Mammary epithelial cell (primary cell): ENCODE measurements around the gene C9orf153.
A peak's percentile ranks its signal among the peaks of the same experiment; 100 is the strongest.

Experiments used
- EZH2 ChIP-seq: IDR thresholded peaks from 2 replicates; pipeline ENCODE4 v1.6.1; 2012; ENCODE audit warnings: low read length, inconsistent platforms, borderline replicate concordance
- TF ChIP-seq, protein P1 (sequence below), 2 donors: IDR thresholded peaks in 1 of 2; conservative IDR thresholded peaks in 1 of 2; 2 replicates each; pipeline ENCODE4 v1.5.1; 2011 to 2012; ENCODE audit warnings: inconsistent platforms in 2 of 2, low read length in 2 of 2, mild to moderate bottlenecking in 2 of 2, control low read depth in 1 of 2, low read depth in 1 of 2; ENCODE audit not compliant: insufficient read depth in 1 of 2; ENCODE audit errors: extremely low read depth in 1 of 2

DNA sequence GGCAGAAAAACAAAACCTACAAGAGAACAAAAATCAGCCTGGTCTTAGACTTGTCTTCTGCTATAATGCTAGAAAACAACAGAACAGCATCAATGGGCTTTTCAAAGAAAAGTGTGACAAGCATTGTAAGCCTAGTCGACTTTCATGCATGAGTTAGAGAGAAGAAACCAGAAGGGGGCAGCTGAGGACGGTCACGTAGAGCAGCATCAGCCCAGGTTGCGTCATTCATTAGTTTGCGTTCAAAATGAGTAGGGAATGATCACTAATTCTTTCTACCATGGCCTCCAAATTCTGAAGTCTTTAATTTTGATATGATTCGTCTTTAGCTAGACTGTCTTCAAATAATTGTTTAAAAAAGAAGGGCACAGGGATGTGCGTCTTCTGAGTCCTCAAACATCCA is 27.6 kb upstream of the C9orf153 start:
- TF ChIP-seq, protein P1, sequence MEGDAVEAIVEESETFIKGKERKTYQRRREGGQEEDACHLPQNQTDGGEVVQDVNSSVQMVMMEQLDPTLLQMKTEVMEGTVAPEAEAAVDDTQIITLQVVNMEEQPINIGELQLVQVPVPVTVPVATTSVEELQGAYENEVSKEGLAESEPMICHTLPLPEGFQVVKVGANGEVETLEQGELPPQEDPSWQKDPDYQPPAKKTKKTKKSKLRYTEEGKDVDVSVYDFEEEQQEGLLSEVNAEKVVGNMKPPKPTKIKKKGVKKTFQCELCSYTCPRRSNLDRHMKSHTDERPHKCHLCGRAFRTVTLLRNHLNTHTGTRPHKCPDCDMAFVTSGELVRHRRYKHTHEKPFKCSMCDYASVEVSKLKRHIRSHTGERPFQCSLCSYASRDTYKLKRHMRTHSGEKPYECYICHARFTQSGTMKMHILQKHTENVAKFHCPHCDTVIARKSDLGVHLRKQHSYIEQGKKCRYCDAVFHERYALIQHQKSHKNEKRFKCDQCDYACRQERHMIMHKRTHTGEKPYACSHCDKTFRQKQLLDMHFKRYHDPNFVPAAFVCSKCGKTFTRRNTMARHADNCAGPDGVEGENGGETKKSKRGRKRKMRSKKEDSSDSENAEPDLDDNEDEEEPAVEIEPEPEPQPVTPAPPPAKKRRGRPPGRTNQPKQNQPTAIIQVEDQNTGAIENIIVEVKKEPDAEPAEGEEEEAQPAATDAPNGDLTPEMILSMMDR (conservative IDR thresholded peaks at IDR 0.05 in 1 of 2, IDR thresholded peaks at IDR 0.05 in 1 of 2; ENCODE audit: extremely low read depth in 1 of 2, insufficient read depth in 1 of 2, low read depth in 1 of 2, low read length in 2 of 2) = peak in 1 of 2 donors; percentile 30
- TF ChIP-seq EZH2 = no peak
